PC-3 (cell line): ENCODE results near the gene PTPRN2.

Experiments used
- EZH2 ChIP-seq: fragments of 300-600 bp; sonication (generic); IDR thresholded peaks from one replicate; pipeline ENCODE4 v1.6.1; 2017; ENCODE audit warnings: antibody characterized with exemption, mild to moderate bottlenecking, low read length; ENCODE audit not compliant: unreplicated experiment
- EZH2phosphoT487 ChIP-seq: fragments of 300-600 bp; sonication (generic); IDR thresholded peaks from 2 replicates; pipeline ENCODE4 v1.6.1; 2018; ENCODE audit warnings: mild to moderate bottlenecking, antibody characterized with exemption, low read length, borderline replicate concordance
- TF ChIP-seq, protein P1 (sequence below): fragments of 300-600 bp; sonication (generic); conservative IDR thresholded peaks from 2 replicates; pipeline ENCODE4 v1.5.1; 2017; ENCODE audit warnings: antibody characterized with exemption, low read depth, mild to moderate bottlenecking, low read length

DNA sequence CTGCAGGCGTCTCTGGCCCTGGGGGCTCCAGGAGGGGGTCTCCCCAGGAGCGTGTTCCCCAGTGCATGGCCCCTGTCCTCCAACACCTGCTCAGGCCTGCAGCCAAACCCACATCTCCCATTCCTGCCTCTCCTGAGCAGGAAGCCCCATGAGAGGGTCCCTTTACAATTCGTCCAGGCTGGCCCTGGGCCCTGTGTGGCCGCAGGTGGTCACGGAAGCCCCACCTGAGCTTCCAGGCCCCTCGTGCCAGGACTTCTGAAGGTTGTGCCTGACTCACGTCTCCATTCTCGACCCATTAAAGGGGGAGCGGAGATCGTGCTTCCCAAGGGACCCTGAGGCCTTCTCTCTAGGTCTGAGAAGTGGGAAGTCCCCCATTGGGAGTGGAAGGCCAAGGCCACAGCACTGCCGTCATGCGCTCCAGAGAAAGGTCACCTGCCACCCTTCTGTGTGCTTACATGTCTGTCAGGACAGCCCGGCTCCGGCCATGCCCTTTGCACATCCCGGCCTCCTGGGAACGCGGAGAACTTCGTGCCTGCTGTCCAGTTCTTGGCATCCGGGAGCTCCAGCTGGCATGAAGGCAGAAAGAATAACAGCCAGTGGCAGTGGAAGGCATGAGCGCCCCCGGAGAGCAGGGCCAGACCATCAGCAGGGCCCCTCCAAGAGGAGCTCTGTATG lies 868.5 kb downstream of the PTPRN2 start:
- TF ChIP-seq, protein P1, sequence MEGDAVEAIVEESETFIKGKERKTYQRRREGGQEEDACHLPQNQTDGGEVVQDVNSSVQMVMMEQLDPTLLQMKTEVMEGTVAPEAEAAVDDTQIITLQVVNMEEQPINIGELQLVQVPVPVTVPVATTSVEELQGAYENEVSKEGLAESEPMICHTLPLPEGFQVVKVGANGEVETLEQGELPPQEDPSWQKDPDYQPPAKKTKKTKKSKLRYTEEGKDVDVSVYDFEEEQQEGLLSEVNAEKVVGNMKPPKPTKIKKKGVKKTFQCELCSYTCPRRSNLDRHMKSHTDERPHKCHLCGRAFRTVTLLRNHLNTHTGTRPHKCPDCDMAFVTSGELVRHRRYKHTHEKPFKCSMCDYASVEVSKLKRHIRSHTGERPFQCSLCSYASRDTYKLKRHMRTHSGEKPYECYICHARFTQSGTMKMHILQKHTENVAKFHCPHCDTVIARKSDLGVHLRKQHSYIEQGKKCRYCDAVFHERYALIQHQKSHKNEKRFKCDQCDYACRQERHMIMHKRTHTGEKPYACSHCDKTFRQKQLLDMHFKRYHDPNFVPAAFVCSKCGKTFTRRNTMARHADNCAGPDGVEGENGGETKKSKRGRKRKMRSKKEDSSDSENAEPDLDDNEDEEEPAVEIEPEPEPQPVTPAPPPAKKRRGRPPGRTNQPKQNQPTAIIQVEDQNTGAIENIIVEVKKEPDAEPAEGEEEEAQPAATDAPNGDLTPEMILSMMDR, result no peak
- TF ChIP-seq EZH2 (no peak), EZH2phosphoT487 (no peak)
